ENCODE data around the gene IRAK3. TPM values are rescaled to one million over a fixed set of nuclear protein-coding genes. Genes with fewer than 3 reads are reported as not detected.
A peak's percentile ranks its signal among the peaks of the same experiment; 100 is the strongest.

Gene IRAK3
- total RNA-seq, 1 donor from 2014 or later, result 0.81 TPM

- no peak overlapping the region for H3K4me3 ChIP-seq (ENCODE audit: low read depth, low read length)
- no peak for TF ChIP-seq CTCF (conservative IDR thresholded peaks at IDR 0.05; ENCODE audit: low read depth, low read length)
- DNase-seq (ENCODE audit: low read depth), result no peak
These were observed 73.7 kb downstream of the IRAK3 start for GRCh38 chr12:66262737-66263136.

- no peak for TF ChIP-seq CTCF (conservative IDR thresholded peaks at IDR 0.05; ENCODE audit: low read depth, low read length)
- no peak overlapping the region for H3K4me3 ChIP-seq (ENCODE audit: low read depth, low read length)
- no peak for DNase-seq (ENCODE audit: low read depth)
These were observed 79.5 kb downstream of the IRAK3 start for GRCh38 chr12:66268562-66268961.

- DNase-seq (ENCODE audit: low read depth), result no peak
- no peak for TF ChIP-seq CTCF (conservative IDR thresholded peaks at IDR 0.05; ENCODE audit: low read depth, low read length)
- no peak overlapping the region for H3K4me3 ChIP-seq (ENCODE audit: low read depth, low read length)
These were observed 80.1 kb downstream of the IRAK3 start for GRCh38 chr12:66269142-66269541.

GRCh38 chr12:66269757-66270383 is 80.9 kb downstream of the IRAK3 start:
- no peak for DNase-seq (ENCODE audit: low read depth)
- peak; percentile 78 for TF ChIP-seq CTCF (conservative IDR thresholded peaks at IDR 0.05; ENCODE audit: low read depth, low read length)
- no peak overlapping the region for H3K4me3 ChIP-seq (ENCODE audit: low read depth, low read length)

GRCh38 chr12:66270613-66271012 is 81.6 kb downstream of the IRAK3 start:
- DNase-seq (ENCODE audit: low read depth), result no peak
- no peak for TF ChIP-seq CTCF (conservative IDR thresholded peaks at IDR 0.05; ENCODE audit: low read depth, low read length)
- H3K4me3 ChIP-seq (ENCODE audit: low read depth, low read length), result no peak overlapping the region

- H3K4me3 ChIP-seq (ENCODE audit: low read depth, low read length), result no peak overlapping the region
- TF ChIP-seq CTCF (conservative IDR thresholded peaks at IDR 0.05; ENCODE audit: low read depth, low read length), result no peak
- DNase-seq (ENCODE audit: low read depth), result no peak
These were observed 83.6 kb downstream of the IRAK3 start for GRCh38 chr12:66272650-66273049.

GRCh38 chr12:66273147-66273546 is 84.1 kb downstream of the IRAK3 start:
- H3K4me3 ChIP-seq (ENCODE audit: low read depth, low read length), result no peak overlapping the region
- TF ChIP-seq CTCF (conservative IDR thresholded peaks at IDR 0.05; ENCODE audit: low read depth, low read length), result no peak
- DNase-seq (ENCODE audit: low read depth), result no peak
